Liver (tissue), 9 donors: ENCODE data around the gene ENTPD3. TPM values are rescaled to one million over a fixed set of nuclear protein-coding genes. Genes with fewer than 3 reads are reported as not detected.

Source experiments
- DNase-seq: peaks from one replicate; pipeline ENCODE4 v3.0.0-alpha.2; 2017; ENCODE audit warnings: low spot score
- H3K27ac ChIP-seq, 2 donors: one replicate each; pipeline ENCODE4 v1.7.0; 2013; ENCODE audit warnings: inconsistent platforms in 2 of 2, low read length in 2 of 2, control low read depth in 1 of 2, low read depth in 1 of 2, mild to moderate bottlenecking in 1 of 2
- H3K27me3 ChIP-seq, 4 donors: one replicate each; pipeline versions ENCODE4 v1.6.1 to v1.7.0; 2013; ENCODE audit warnings: low read length in 3 of 4, inconsistent platforms in 1 of 4, mild to moderate bottlenecking in 1 of 4, moderate library complexity in 1 of 4; ENCODE audit not compliant: control insufficient read depth in 4 of 4, insufficient read depth in 4 of 4
- H3K36me3 ChIP-seq, 4 donors: one replicate each; pipeline versions ENCODE4 v1.6.1 to v1.7.0; 2013; ENCODE audit warnings: low read length in 3 of 4, mild to moderate bottlenecking in 3 of 4, low read depth in 1 of 4, moderate library complexity in 1 of 4; ENCODE audit not compliant: control insufficient read depth in 4 of 4, insufficient read depth in 3 of 4
- H3K4me1 ChIP-seq, 4 donors: one replicate each; pipeline versions ENCODE4 v1.6.1 to v1.7.0; 2013; ENCODE audit warnings: low read length in 3 of 4, mild to moderate bottlenecking in 3 of 4, moderate library complexity in 1 of 4; ENCODE audit not compliant: control insufficient read depth in 4 of 4, insufficient read depth in 4 of 4
- H3K4me3 ChIP-seq, 3 donors: one replicate each; pipeline versions ENCODE4 v1.6.1 to v1.7.0; 2013; ENCODE audit warnings: low read length in 3 of 3, control low read depth in 1 of 3, low read depth in 1 of 3, mild to moderate bottlenecking in 1 of 3
- H3K9ac ChIP-seq, 2 donors: one replicate each; pipeline ENCODE4 v1.7.0; 2013; ENCODE audit warnings: low read length in 2 of 2, mild to moderate bottlenecking in 2 of 2, moderate library complexity in 2 of 2, control low read depth in 1 of 2, low read depth in 1 of 2
- H3K9me3 ChIP-seq, 4 donors: one replicate each; pipeline versions ENCODE4 v1.6.1 to v1.7.0; 2013; ENCODE audit warnings: low read length in 3 of 4; ENCODE audit not compliant: control insufficient read depth in 4 of 4
- CTCF ChIP-seq: fragments of 150-350 bp; IDR thresholded peaks from 2 replicates; pipeline ENCODE4 v1.5.1; 2017; ENCODE audit warnings: improper control_type of control experiment, low read depth, low read length; ENCODE audit not compliant: missing input control
- EGR1 ChIP-seq, 2 donors: IDR thresholded peaks; 2 replicates each; pipeline ENCODE4 v1.6.1; 2016 to 2018; ENCODE audit warnings: antibody characterized with exemption in 2 of 2, low read depth in 2 of 2
- FOXA1 ChIP-seq: IDR thresholded peaks from 2 replicates; pipeline ENCODE4 v1.6.1; 2016; ENCODE audit warnings: antibody characterized with exemption
- FOXA2 ChIP-seq: IDR thresholded peaks from 2 replicates; pipeline ENCODE4 v1.6.1; 2016; ENCODE audit warnings: antibody characterized with exemption
- GABPA ChIP-seq, 2 donors: IDR thresholded peaks in 1 of 2; conservative IDR thresholded peaks in 1 of 2; 2 replicates each; pipeline ENCODE4 v1.6.1; 2016; ENCODE audit warnings: antibody characterized with exemption in 2 of 2, mild to moderate bottlenecking in 1 of 2, moderate library complexity in 1 of 2
- HNF4A ChIP-seq, 2 donors: conservative IDR thresholded peaks; 2 replicates each; pipeline ENCODE4 v1.6.1; 2016; ENCODE audit warnings: antibody characterized with exemption in 2 of 2, mild to moderate bottlenecking in 2 of 2
- HNF4G ChIP-seq: IDR thresholded peaks from 2 replicates; pipeline ENCODE4 v1.6.1; 2016; ENCODE audit warnings: antibody characterized with exemption
- JUND ChIP-seq, 2 donors: IDR thresholded peaks; 2 replicates each; pipeline ENCODE4 v1.6.1; 2016; ENCODE audit warnings: antibody characterized with exemption in 2 of 2
- NR2F2 ChIP-seq: IDR thresholded peaks from 2 replicates; pipeline ENCODE4 v1.6.1; 2016; ENCODE audit warnings: antibody characterized with exemption
- RAD21 ChIP-seq, 2 donors: IDR thresholded peaks; 2 replicates each; pipeline ENCODE4 v1.6.1; 2016; ENCODE audit warnings: antibody characterized with exemption in 2 of 2, mild to moderate bottlenecking in 2 of 2
- RXRA ChIP-seq, 2 donors: IDR thresholded peaks; 2 replicates each; pipeline ENCODE4 v1.6.1; 2017 to 2018; ENCODE audit warnings: antibody characterized with exemption in 2 of 2, mild to moderate bottlenecking in 1 of 2
- SP1 ChIP-seq: IDR thresholded peaks from 2 replicates; pipeline ENCODE4 v1.6.1; 2018; ENCODE audit warnings: antibody characterized with exemption, mild to moderate bottlenecking
- TAF1 ChIP-seq: conservative IDR thresholded peaks from 2 replicates; pipeline ENCODE4 v1.6.1; 2016; ENCODE audit warnings: antibody characterized with exemption, mild to moderate bottlenecking
- YY1 ChIP-seq: IDR thresholded peaks from 2 replicates; pipeline ENCODE4 v1.6.1; 2016; ENCODE audit warnings: antibody characterized with exemption, mild to moderate bottlenecking
- ZBTB33 ChIP-seq: IDR thresholded peaks from 2 replicates; pipeline ENCODE4 v1.6.1; 2016; ENCODE audit warnings: antibody characterized with exemption
- polyA plus RNA-seq, 2 donors: library from polyadenylated mRNA; stranded (reverse) in 1 of 2; unstranded in 1 of 2; fragments of 200-250 nt in 1 of 2; fragments of >200 nt in 1 of 2; fragmentation: Nextera tagmentation in 1 of 2; extraction: Ambion mirVana in 1 of 2; gene quantifications; one replicate each; pipeline versions ENCODE4 v1.2.1 to v1.2.3, GENCODE V29; 2013 to 2015
- total RNA-seq, 2 donors: library from RNA; depleted of rRNA; stranded (reverse); fragments of >200 nt; gene quantifications; one replicate each; pipeline ENCODE4 v1.2.3, GENCODE V29; 2014
- TF ChIP-seq, protein P1 (sequence below): IDR thresholded peaks from 2 replicates; pipeline ENCODE4 v1.6.1; 2016; ENCODE audit warnings: antibody characterized with exemption, mild to moderate bottlenecking
- TF ChIP-seq, protein P2 (sequence below): IDR thresholded peaks from 2 replicates; pipeline ENCODE4 v1.6.1; 2016; ENCODE audit warnings: antibody characterized with exemption
- TF ChIP-seq, protein P3 (sequence below): IDR thresholded peaks from 2 replicates; pipeline ENCODE4 v1.6.1; 2016; ENCODE audit warnings: antibody characterized with exemption
- donor health status: healthy.
- donor health status: healthy.
- donor health status: healthy.
- donor health status: healthy.
- donor health status: healthy.

ENTPD3 gene
- total and polyA plus RNA-seq, 4 donors = 0.08 TPM; not detected in 3

DNA sequence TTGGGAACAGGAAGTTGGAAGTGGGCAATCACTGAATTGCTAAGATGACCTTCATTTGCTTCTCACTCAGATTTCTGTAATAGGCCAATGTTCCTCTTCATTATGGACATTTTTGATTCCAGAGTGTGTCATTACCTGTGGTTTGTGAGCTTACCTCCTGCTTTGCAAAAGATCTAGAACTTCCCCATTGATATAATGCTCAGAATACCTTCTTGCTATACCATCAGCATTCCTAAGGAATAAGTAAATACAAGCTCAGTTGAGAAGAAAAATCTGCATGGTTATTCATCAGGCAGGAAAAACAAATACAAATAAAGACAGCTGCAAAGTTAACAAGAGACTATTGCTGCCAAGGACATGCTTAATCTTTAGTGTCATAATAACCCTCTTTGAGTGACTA lies 64.6 kb downstream of the ENTPD3 start:
- H3K4me1 ChIP-seq = peaks cover 0 to 27% (median 15%) of the 10 kb centered on the region in 4 donors
- H3K27ac ChIP-seq = no peak overlapping the region
- H3K4me3 ChIP-seq = no peak overlapping the region
- no peak for DNase-seq
- H3K9ac ChIP-seq = no peak overlapping the region
- TF ChIP-seq HNF4G = no peak
- TF ChIP-seq, protein P1, sequence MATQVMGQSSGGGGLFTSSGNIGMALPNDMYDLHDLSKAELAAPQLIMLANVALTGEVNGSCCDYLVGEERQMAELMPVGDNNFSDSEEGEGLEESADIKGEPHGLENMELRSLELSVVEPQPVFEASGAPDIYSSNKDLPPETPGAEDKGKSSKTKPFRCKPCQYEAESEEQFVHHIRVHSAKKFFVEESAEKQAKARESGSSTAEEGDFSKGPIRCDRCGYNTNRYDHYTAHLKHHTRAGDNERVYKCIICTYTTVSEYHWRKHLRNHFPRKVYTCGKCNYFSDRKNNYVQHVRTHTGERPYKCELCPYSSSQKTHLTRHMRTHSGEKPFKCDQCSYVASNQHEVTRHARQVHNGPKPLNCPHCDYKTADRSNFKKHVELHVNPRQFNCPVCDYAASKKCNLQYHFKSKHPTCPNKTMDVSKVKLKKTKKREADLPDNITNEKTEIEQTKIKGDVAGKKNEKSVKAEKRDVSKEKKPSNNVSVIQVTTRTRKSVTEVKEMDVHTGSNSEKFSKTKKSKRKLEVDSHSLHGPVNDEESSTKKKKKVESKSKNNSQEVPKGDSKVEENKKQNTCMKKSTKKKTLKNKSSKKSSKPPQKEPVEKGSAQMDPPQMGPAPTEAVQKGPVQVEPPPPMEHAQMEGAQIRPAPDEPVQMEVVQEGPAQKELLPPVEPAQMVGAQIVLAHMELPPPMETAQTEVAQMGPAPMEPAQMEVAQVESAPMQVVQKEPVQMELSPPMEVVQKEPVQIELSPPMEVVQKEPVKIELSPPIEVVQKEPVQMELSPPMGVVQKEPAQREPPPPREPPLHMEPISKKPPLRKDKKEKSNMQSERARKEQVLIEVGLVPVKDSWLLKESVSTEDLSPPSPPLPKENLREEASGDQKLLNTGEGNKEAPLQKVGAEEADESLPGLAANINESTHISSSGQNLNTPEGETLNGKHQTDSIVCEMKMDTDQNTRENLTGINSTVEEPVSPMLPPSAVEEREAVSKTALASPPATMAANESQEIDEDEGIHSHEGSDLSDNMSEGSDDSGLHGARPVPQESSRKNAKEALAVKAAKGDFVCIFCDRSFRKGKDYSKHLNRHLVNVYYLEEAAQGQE = no peak
- TF ChIP-seq RXRA (IDR thresholded peaks at IDR 0.05) = no peak
- no peak for TF ChIP-seq TAF1
- TF ChIP-seq YY1 = no peak
- TF ChIP-seq NR2F2 = no peak
- TF ChIP-seq HNF4A (conservative IDR thresholded peaks at IDR 0.05) = no peak
- no peak for TF ChIP-seq SP1
- no peak for TF ChIP-seq EGR1 (IDR thresholded peaks at IDR 0.05; ENCODE audit: low read depth in 2 of 2)
- TF ChIP-seq GABPA (IDR thresholded peaks at IDR 0.05 in 1 of 2, conservative IDR thresholded peaks at IDR 0.05 in 1 of 2) = no peak
- TF ChIP-seq JUND (IDR thresholded peaks at IDR 0.05) = no peak
- no peak for TF ChIP-seq RAD21 (IDR thresholded peaks at IDR 0.05)
- no peak for TF ChIP-seq CTCF
- TF ChIP-seq ZBTB33 = no peak
- no peak for TF ChIP-seq FOXA1
- TF ChIP-seq FOXA2 = no peak
- TF ChIP-seq, protein P2, sequence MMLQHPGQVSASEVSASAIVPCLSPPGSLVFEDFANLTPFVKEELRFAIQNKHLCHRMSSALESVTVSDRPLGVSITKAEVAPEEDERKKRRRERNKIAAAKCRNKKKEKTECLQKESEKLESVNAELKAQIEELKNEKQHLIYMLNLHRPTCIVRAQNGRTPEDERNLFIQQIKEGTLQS = no peak
- TF ChIP-seq, protein P3, sequence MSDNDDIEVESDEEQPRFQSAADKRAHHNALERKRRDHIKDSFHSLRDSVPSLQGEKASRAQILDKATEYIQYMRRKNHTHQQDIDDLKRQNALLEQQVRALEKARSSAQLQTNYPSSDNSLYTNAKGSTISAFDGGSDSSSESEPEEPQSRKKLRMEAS = no peak
- no peaks in the 10 kb centered on the region for H3K9me3 ChIP-seq
- H3K36me3 ChIP-seq = peaks cover 0 to 2% (median under 1%) of the 10 kb centered on the region in 4 donors
- H3K27me3 ChIP-seq = no peaks in the 10 kb centered on the region
